Body of pancreas (tissue), 4 donors: Measurements from ENCODE around the gene DOCK2. TPM values are rescaled to one million over a fixed set of nuclear protein-coding genes. Genes with fewer than 3 reads are reported as not detected.

Experiments
- ATAC-seq: fragments of 150-250 bp; one replicate; pipeline ENCODE4 v1.9.1; 2016
- DNase-seq, 4 donors: peaks; one replicate each; pipeline ENCODE4 v3.0.0-alpha.2; 2019
- H3K27ac ChIP-seq, 4 donors: fragments of 200-600 bp; sonication (generic); 1 replicate in 3 of 4; 2 replicates in 1 of 4; pipeline versions ENCODE4 v1.5.1 to v1.6.1; 2016 to 2019; ENCODE audit warnings: mild to moderate bottlenecking in 1 of 4, mixed read lengths in 1 of 4, moderate library complexity in 1 of 4
- H3K27me3 ChIP-seq, 2 donors: fragments of 200-600 bp; sonication (generic); one replicate each; pipeline ENCODE4 v1.6.0; 2016; ENCODE audit warnings: mild to moderate bottlenecking in 1 of 2
- H3K36me3 ChIP-seq, 2 donors: fragments of 200-600 bp; sonication (generic); replicated peaks in 1 of 2; 2 replicates each; pipeline ENCODE4 v1.5.1; 2016; ENCODE audit warnings: low read depth in 2 of 2; ENCODE audit not compliant: insufficient read depth in 1 of 2
- H3K4me1 ChIP-seq: fragments of 200-600 bp; sonication (generic); one replicate; pipeline ENCODE4 v1.6.0; 2016
- H3K4me3 ChIP-seq, 2 donors: fragments of 200-600 bp; sonication (generic); 1 replicate in 1 of 2; 2 replicates in 1 of 2; pipeline ENCODE4 v1.5.1; 2016 to 2019
- H3K9me3 ChIP-seq, 3 donors: fragments of 200-600 bp; sonication (generic); 1 replicate in 2 of 3; 2 replicates in 1 of 3; pipeline ENCODE4 v1.5.1; 2016
- POLR2A ChIP-seq, 3 donors: fragments of 450-650 bp; IDR thresholded peaks; one replicate each; pipeline ENCODE4 v1.6.1; 2016; ENCODE audit warnings: antibody characterized with exemption in 3 of 3, mild to moderate bottlenecking in 2 of 3
- WGBS, 2 donors: methylation state at CpG; one replicate each; pipeline ENCODE4 v1.1.5; 2017; 5-methylcytosine and 5-hydroxymethylcytosine counted together
- intact Hi-C: fragments of 100-400 bp; cut with DNase I; formaldehyde crosslinking; loops from one replicate; pipeline ENCODE4 v1.15.1; 2023
- total RNA-seq, 2 donors: library from RNA; depleted of rRNA; stranded (reverse); fragments of >200 nt; gene quantifications; one replicate each; pipeline ENCODE4 v1.1.0, GENCODE V29; 2016
- TF ChIP-seq, protein P1 (sequence below), 7 experiments: fragments of 450-650 bp in 4 of 7; fragments of 200-600 bp in 3 of 7; sonication (generic) in 3 of 7; IDR thresholded peaks; one replicate each; pipeline ENCODE4 v1.5.1; 2016 to 2019; ENCODE audit warnings: antibody characterized with exemption in 7 of 7

Gene DOCK2
- total RNA-seq, 2 donors from 2014 or later: 3.1 to 7.6 TPM

- ATAC-seq: no peak
- no peak for TF ChIP-seq POLR2A (IDR thresholded peaks at IDR 0.05)
- TF ChIP-seq, protein P1, sequence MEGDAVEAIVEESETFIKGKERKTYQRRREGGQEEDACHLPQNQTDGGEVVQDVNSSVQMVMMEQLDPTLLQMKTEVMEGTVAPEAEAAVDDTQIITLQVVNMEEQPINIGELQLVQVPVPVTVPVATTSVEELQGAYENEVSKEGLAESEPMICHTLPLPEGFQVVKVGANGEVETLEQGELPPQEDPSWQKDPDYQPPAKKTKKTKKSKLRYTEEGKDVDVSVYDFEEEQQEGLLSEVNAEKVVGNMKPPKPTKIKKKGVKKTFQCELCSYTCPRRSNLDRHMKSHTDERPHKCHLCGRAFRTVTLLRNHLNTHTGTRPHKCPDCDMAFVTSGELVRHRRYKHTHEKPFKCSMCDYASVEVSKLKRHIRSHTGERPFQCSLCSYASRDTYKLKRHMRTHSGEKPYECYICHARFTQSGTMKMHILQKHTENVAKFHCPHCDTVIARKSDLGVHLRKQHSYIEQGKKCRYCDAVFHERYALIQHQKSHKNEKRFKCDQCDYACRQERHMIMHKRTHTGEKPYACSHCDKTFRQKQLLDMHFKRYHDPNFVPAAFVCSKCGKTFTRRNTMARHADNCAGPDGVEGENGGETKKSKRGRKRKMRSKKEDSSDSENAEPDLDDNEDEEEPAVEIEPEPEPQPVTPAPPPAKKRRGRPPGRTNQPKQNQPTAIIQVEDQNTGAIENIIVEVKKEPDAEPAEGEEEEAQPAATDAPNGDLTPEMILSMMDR (IDR thresholded peaks at IDR 0.05): no peak
- H3K36me3 ChIP-seq: no peaks in the 10 kb centered on the region
- intact Hi-C loops: no loop called here
- H3K9me3 ChIP-seq: no peaks in the 10 kb centered on the region
- no peak for DNase-seq
- no peaks in the 10 kb centered on the region for H3K27me3 ChIP-seq
- H3K27ac ChIP-seq: no peak overlapping the region
- H3K4me3 ChIP-seq: no peak overlapping the region
- no peaks in the 10 kb centered on the region for H3K4me1 ChIP-seq
These were observed 319.7 kb downstream of the DOCK2 start for GRCh38 chr5:169956756-169957155.

DNA sequence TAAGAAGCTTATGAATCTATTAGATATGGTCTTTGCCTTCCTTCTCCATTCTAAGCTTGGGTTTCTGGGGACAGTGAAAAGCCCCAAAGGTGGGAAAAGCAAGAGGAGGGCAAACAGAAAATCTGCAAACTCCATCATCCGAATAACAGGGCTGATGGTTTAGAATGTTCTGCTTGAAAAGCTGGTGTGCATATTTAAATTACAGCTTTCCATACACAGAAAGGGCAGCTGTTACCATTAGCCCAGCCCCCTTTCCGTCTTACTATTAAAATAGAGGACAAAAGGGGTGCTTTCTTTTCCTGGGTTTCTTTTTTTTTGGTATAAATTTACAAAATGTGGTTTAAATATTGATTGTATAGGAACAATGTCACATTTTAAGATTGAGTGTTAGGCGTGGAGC is 321.2 kb downstream of the DOCK2 start:
- WGBS, 2 donors: 61% methylated on average over 3 of the region's 3 CpGs
- DNase-seq (no peak), ATAC-seq (no peak)
- no peak for TF ChIP-seq POLR2A (IDR thresholded peaks at IDR 0.05)
- TF ChIP-seq, protein P1 (IDR thresholded peaks at IDR 0.05): no peak
- intact Hi-C loops: no loop called here
- H3K36me3 ChIP-seq: no peaks in the 10 kb centered on the region
- no peaks in the 10 kb centered on the region for H3K4me1 ChIP-seq
- H3K4me3 ChIP-seq: no peak overlapping the region
- H3K27ac ChIP-seq: no peak overlapping the region
- no peaks in the 10 kb centered on the region for H3K9me3 ChIP-seq
- H3K27me3 ChIP-seq: no peaks in the 10 kb centered on the region

- intact Hi-C loops: no loop called here
- Histone ChIP-seq H3K9me3 (no peaks in the 10 kb centered on the region), H3K36me3 (no peaks in the 10 kb centered on the region), H3K4me1 (no peaks in the 10 kb centered on the region), H3K4me3 (no peak overlapping the region), H3K27ac (no peak overlapping the region), H3K27me3 (no peaks in the 10 kb centered on the region)
- ATAC-seq (no peak), DNase-seq (no peak)
- TF ChIP-seq POLR2A (IDR thresholded peaks at IDR 0.05): no peak
- TF ChIP-seq, protein P1 (IDR thresholded peaks at IDR 0.05): no peak
- WGBS, 2 donors: 56 to 71% methylated on average over 2 of the region's 2 CpGs
These were observed 323.6 kb downstream of the DOCK2 start for GRCh38 chr5:169960659-169961058.

- Histone ChIP-seq H3K4me1 (no peaks in the 10 kb centered on the region), H3K27ac (no peak overlapping the region), H3K36me3 (no peaks in the 10 kb centered on the region), H3K9me3 (no peaks in the 10 kb centered on the region), H3K4me3 (no peak overlapping the region), H3K27me3 (no peaks in the 10 kb centered on the region)
- intact Hi-C loops: no loop called here
- no peak for TF ChIP-seq POLR2A (IDR thresholded peaks at IDR 0.05)
- TF ChIP-seq, protein P1 (IDR thresholded peaks at IDR 0.05): no peak
- 36 to 59% methylated on average over 2 to 5 of the region's 5 CpGs for WGBS, 2 donors
- DNase-seq (no peak), ATAC-seq (no peak)
These were observed 327.2 kb downstream of the DOCK2 start for GRCh38 chr5:169964246-169964645.

GRCh38 chr5:169970339-169970738 is 333.3 kb downstream of the DOCK2 start:
- no peaks in the 10 kb centered on the region for H3K36me3 ChIP-seq
- intact Hi-C loops: no loop called here
- no peaks in the 10 kb centered on the region for H3K4me1 ChIP-seq
- no peak for DNase-seq
- no peak for ATAC-seq
- no peaks in the 10 kb centered on the region for H3K27me3 ChIP-seq
- H3K9me3 ChIP-seq: no peaks in the 10 kb centered on the region
- H3K27ac ChIP-seq: no peak overlapping the region
- H3K4me3 ChIP-seq: no peak overlapping the region
- TF ChIP-seq, protein P1 (IDR thresholded peaks at IDR 0.05): no peak
- TF ChIP-seq POLR2A (IDR thresholded peaks at IDR 0.05): no peak
